H9 (cell line): ENCODE results near the gene CXCL5. TPM values are rescaled to one million over a fixed set of nuclear protein-coding genes. Genes with fewer than 3 reads are reported as not detected.

ENCODE experiments used
- DNase-seq: peaks from one replicate; pipeline ENCODE4 v3.0.0-alpha.2; 2017
- H2AFZ ChIP-seq: one replicate; pipeline ENCODE4 v1.6.1; 2013; ENCODE audit warnings: mild to moderate bottlenecking, low read length, control low read depth, moderate library complexity
- H2AK5ac ChIP-seq: 2 replicates; pipeline ENCODE4 v1.6.1; 2013; ENCODE audit warnings: low read length, control low read depth, mixed read lengths; ENCODE audit not compliant: insufficient read length
- H2BK120ac ChIP-seq: one replicate; pipeline ENCODE4 v1.6.1; 2013; ENCODE audit warnings: low read depth, mild to moderate bottlenecking, low read length, control low read depth, inconsistent platforms; ENCODE audit not compliant: poor library complexity, severe bottlenecking
- H2BK12ac ChIP-seq: 2 replicates; pipeline ENCODE4 v1.6.1; 2013; ENCODE audit warnings: low read length, control low read depth, mixed read lengths, low read depth; ENCODE audit not compliant: insufficient read length
- H2BK15ac ChIP-seq: 2 replicates; pipeline ENCODE4 v1.6.1; 2013; ENCODE audit warnings: low read depth, low read length, control low read depth
- H2BK20ac ChIP-seq: one replicate; pipeline ENCODE4 v1.6.1; 2013; ENCODE audit warnings: low read depth, mild to moderate bottlenecking, low read length, control low read depth, inconsistent platforms; ENCODE audit not compliant: poor library complexity, severe bottlenecking
- H2BK5ac ChIP-seq: 2 replicates; pipeline ENCODE4 v1.6.1; 2013; ENCODE audit warnings: low read length, control low read depth, mixed read lengths; ENCODE audit not compliant: insufficient read length
- H3K14ac ChIP-seq: 2 replicates; pipeline ENCODE4 v1.6.1; 2013; ENCODE audit warnings: low read length, control low read depth; ENCODE audit not compliant: insufficient read depth
- H3K18ac ChIP-seq: 2 replicates; pipeline ENCODE4 v1.6.1; 2013; ENCODE audit warnings: low read depth, mild to moderate bottlenecking, mixed read lengths, low read length, control low read depth; ENCODE audit not compliant: insufficient read length
- H3K23ac ChIP-seq: 2 replicates; pipeline ENCODE4 v1.6.1; 2013; ENCODE audit warnings: low read length, control low read depth, mixed read lengths, low read depth; ENCODE audit not compliant: insufficient read length
- H3K23me2 ChIP-seq: 2 replicates; pipeline ENCODE4 v1.6.1; 2013; ENCODE audit warnings: low read depth, mild to moderate bottlenecking, mixed read lengths, low read length, control low read depth; ENCODE audit not compliant: insufficient read length, poor library complexity, severe bottlenecking
- H3K27ac ChIP-seq: 2 replicates; pipeline ENCODE4 v1.5.1; 2013; ENCODE audit warnings: low read length, control low read depth, mixed read lengths, low read depth; ENCODE audit not compliant: insufficient read length
- H3K27me3 ChIP-seq: 2 replicates; pipeline ENCODE4 v1.6.1; 2013; ENCODE audit warnings: low read length, control low read depth, inconsistent platforms; ENCODE audit not compliant: insufficient read depth
- H3K4ac ChIP-seq: 2 replicates; pipeline ENCODE4 v1.6.1; 2013; ENCODE audit warnings: low read depth, mild to moderate bottlenecking, control low read depth, inconsistent platforms, low read length, moderate library complexity
- H3K4me1 ChIP-seq: 2 replicates; pipeline ENCODE4 v1.6.1; 2013; ENCODE audit warnings: low read length, control low read depth, inconsistent platforms; ENCODE audit not compliant: insufficient read depth
- H3K4me2 ChIP-seq: 2 replicates; pipeline ENCODE4 v1.6.1; 2013; ENCODE audit warnings: low read length, control low read depth, mixed read lengths; ENCODE audit not compliant: insufficient read length, insufficient read depth
- H3K56ac ChIP-seq: 2 replicates; pipeline ENCODE4 v1.6.1; 2013; ENCODE audit warnings: low read depth, mild to moderate bottlenecking, mixed read lengths, low read length, control low read depth; ENCODE audit not compliant: insufficient read length
- H3K79me1 ChIP-seq: 2 replicates; pipeline ENCODE4 v1.6.1; 2013; ENCODE audit warnings: low read depth, mild to moderate bottlenecking, moderate library complexity, low read length, control low read depth, inconsistent platforms; ENCODE audit not compliant: insufficient read depth, poor library complexity, severe bottlenecking
- H3K79me2 ChIP-seq: 2 replicates; pipeline ENCODE4 v1.6.1; 2013; ENCODE audit warnings: low read length, control low read depth, inconsistent platforms; ENCODE audit not compliant: insufficient read depth
- H3K9ac ChIP-seq: 2 replicates; pipeline ENCODE4 v1.6.1; 2013; ENCODE audit warnings: low read length, control low read depth, mixed read lengths; ENCODE audit not compliant: insufficient read length; ENCODE audit errors: extremely low read depth
- H3K9me3 ChIP-seq: one replicate; pipeline ENCODE4 v1.6.1; 2013; ENCODE audit warnings: low read depth, low read length, inconsistent platforms; ENCODE audit not compliant: control insufficient read depth
- H3T11ph ChIP-seq: one replicate; pipeline ENCODE4 v1.6.1; 2013; ENCODE audit warnings: mild to moderate bottlenecking, low read length, control low read depth, inconsistent platforms
- H4K20me1 ChIP-seq: one replicate; pipeline ENCODE4 v1.6.1; 2013; ENCODE audit not compliant: control insufficient read depth, insufficient read length, insufficient read depth
- H4K5ac ChIP-seq: 2 replicates; pipeline ENCODE4 v1.6.1; 2013; ENCODE audit warnings: low read depth, mild to moderate bottlenecking, mixed read lengths, low read length, control low read depth; ENCODE audit not compliant: insufficient read length
- H4K8ac ChIP-seq: replicated peaks from 2 replicates; pipeline ENCODE4 v1.6.1; 2013; ENCODE audit warnings: low read length, control low read depth, mixed read lengths, low read depth; ENCODE audit not compliant: insufficient read length
- H4K91ac ChIP-seq: 2 replicates; pipeline ENCODE4 v1.6.1; 2013; ENCODE audit warnings: low read depth, mild to moderate bottlenecking, moderate library complexity, mixed read lengths, low read length, control low read depth; ENCODE audit not compliant: insufficient read length
- H3K27ac Mint-ChIP-seq, 3 experiments: 2 replicates in 2 of 3; 3 replicates in 1 of 3; pipeline ENCODE4 v1.8.0; 2020 to 2021; ENCODE audit warnings: mixed read lengths in 3 of 3, mild to moderate bottlenecking in 1 of 3, moderate library complexity in 1 of 3
- H3K27me3 Mint-ChIP-seq: 2 replicates; pipeline ENCODE4 v1.8.0; 2021; ENCODE audit warnings: low read depth, mild to moderate bottlenecking, moderate library complexity, mixed read lengths
- H3K36me3 Mint-ChIP-seq, 3 experiments: 2 replicates in 2 of 3; 3 replicates in 1 of 3; pipeline ENCODE4 v1.8.0; 2020 to 2021; ENCODE audit warnings: low read depth in 3 of 3, mixed read lengths in 3 of 3; ENCODE audit not compliant: insufficient read depth in 1 of 3
- H3K4me1 Mint-ChIP-seq, 2 experiments: 2 replicates each; pipeline ENCODE4 v1.8.0; 2020; ENCODE audit warnings: mixed read lengths in 2 of 2
- H3K4me3 Mint-ChIP-seq, 2 experiments: 2 replicates in 1 of 2; 3 replicates in 1 of 2; pipeline ENCODE4 v1.8.0; 2020 to 2021; ENCODE audit warnings: mild to moderate bottlenecking in 2 of 2, mixed read lengths in 2 of 2, moderate library complexity in 1 of 2
- H3K9me3 Mint-ChIP-seq, 2 experiments: 2 replicates in 1 of 2; 3 replicates in 1 of 2; pipeline ENCODE4 v1.8.0; 2020; ENCODE audit warnings: mild to moderate bottlenecking in 2 of 2, mixed read lengths in 2 of 2, moderate library complexity in 1 of 2
- CTCF ChIP-seq: fragments of 200-600 bp; sonication (generic); conservative IDR thresholded peaks from 3 replicates; pipeline ENCODE4 v1.8.0; 2021; ENCODE audit warnings: antibody characterized with exemption, mild to moderate bottlenecking
- WGBS: extraction: QIAGEN DNeasy Blood & Tissue Kit; methylation state at CpG from one replicate; pipeline ENCODE4 v1.1.7; 2013; ENCODE audit warnings: missing lambda C conversion rate, low lambda C conversion rate, mixed read lengths; ENCODE audit not compliant: insufficient read length; ENCODE audit errors: extremely low coverage; 5-methylcytosine and 5-hydroxymethylcytosine counted together
- total RNA-seq: library from RNA; stranded (reverse); gene quantifications from 2 replicates; pipeline ENCODE4 v1.2.1, GENCODE V29; 2021

The CXCL5 gene
- total RNA-seq, 1 experiment from 2014 or later = 9.2 TPM

DNA sequence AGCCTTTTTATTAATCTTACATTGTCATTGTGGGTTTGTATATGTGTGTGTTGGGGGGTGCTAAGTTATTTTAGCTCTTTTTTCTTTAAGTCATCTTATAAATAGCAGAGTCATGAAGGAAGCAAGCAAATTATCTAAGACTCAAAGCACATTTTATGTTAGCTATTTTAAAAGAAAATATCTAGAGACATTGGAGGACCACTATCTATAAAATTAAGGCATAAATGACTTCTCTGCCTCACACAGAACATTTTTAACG, 6.8 kb downstream of the CXCL5 start:
- no peaks in the 10 kb centered on the region for H3K79me1 ChIP-seq
- no peak for TF ChIP-seq CTCF
- no peak overlapping the region for H2BK5ac ChIP-seq
- no peak overlapping the region for H2BK20ac ChIP-seq
- H3K23ac ChIP-seq = no peak overlapping the region
- no peak overlapping the region for H3K18ac ChIP-seq
- H3K9me3 Mint-ChIP-seq = peaks cover 0 to 7% of the 10 kb centered on the region in 2 experiments; a peak in 2 of 5 replicates
- H3K27me3 Mint-ChIP-seq = no peaks in the 10 kb centered on the region
- no peak overlapping the region for H3K9ac ChIP-seq
- H3K27ac ChIP-seq = no peak overlapping the region
- no peak overlapping the region for H3K56ac ChIP-seq
- no peak overlapping the region for H4K5ac ChIP-seq
- H4K91ac ChIP-seq = no peak overlapping the region
- no peak overlapping the region for H4K8ac ChIP-seq
- H2AK5ac ChIP-seq = no peak overlapping the region
- no peak overlapping the region for H3K4ac ChIP-seq
- H2BK12ac ChIP-seq = no peak overlapping the region
- no peak overlapping the region for H2AFZ ChIP-seq
- H3T11ph ChIP-seq = no peak overlapping the region
- H4K20me1 ChIP-seq = no peaks in the 10 kb centered on the region
- no CpG with 5 or more reads among the region's 1 CpG for WGBS
- no peak overlapping the region for H3K4me2 ChIP-seq
- no peaks in the 10 kb centered on the region for H3K9me3 ChIP-seq
- H3K23me2 ChIP-seq = no peaks in the 10 kb centered on the region
- H3K27me3 ChIP-seq = no peaks in the 10 kb centered on the region
- no peak overlapping the region for H2BK120ac ChIP-seq
- no peaks in the 10 kb centered on the region for H3K79me2 ChIP-seq
- H3K14ac ChIP-seq = no peak overlapping the region
- no peak overlapping the region for H3K4me3 Mint-ChIP-seq
- no peak for DNase-seq
- H3K4me1 ChIP-seq = no peaks in the 10 kb centered on the region
- H2BK15ac ChIP-seq = no peak overlapping the region
- H3K27ac Mint-ChIP-seq = no peak overlapping the region
- peaks cover 3 to 26% (median 17%) of the 10 kb centered on the region in 3 experiments; a peak in 6 of 7 replicates for H3K36me3 Mint-ChIP-seq
- H3K4me1 Mint-ChIP-seq = peaks cover 13 to 30% of the 10 kb centered on the region in 2 experiments
